Measurements from ENCODE around the gene AP1G2.

GRCh38 chr14:23555882-23556699 lies 11.5 kb downstream of the AP1G2 start, which contains the start of gene THTPA:
- TF ChIP-seq MAZ (IDR thresholded peaks at IDR 0.05; ENCODE audit: borderline replicate concordance, low read depth, low read length) (peak; percentile 72), MAZ (CRISPR knock-in tag; IDR thresholded peaks at IDR 0.05; ENCODE audit: low read depth) (peak; percentile 99), TAF1 (CRISPR knock-in tag; IDR thresholded peaks at IDR 0.05) (peak; percentile 97), CTCF (CRISPR knock-in tag; IDR thresholded peaks at IDR 0.05) (peak; percentile 41), POLR2AphosphoS5 (IDR thresholded peaks at IDR 0.05; ENCODE audit: low read depth, low read length) (peak; percentile 96), REST (IDR thresholded peaks at IDR 0.05; ENCODE audit: borderline replicate concordance in 1 of 2, low read depth in 1 of 2, low read length in 2 of 2) (peak in 1 of 2 experiments; percentile 57; a peak in 1 of 4 replicates), SUZ12 (IDR thresholded peaks at IDR 0.05; ENCODE audit: low read depth, low read length) (peak; percentile 84), MTA1 (CRISPR knock-in tag; IDR thresholded peaks at IDR 0.05; ENCODE audit: borderline replicate concordance) (peak; percentile 98), SP2 (CRISPR knock-in tag; IDR thresholded peaks at IDR 0.05) (peak; percentile 77), NR2F1 (CRISPR knock-in tag; IDR thresholded peaks at IDR 0.05) (peak in 1 of 2 experiments; percentile 40; a peak in 2 of 4 replicates), RAD21 (CRISPR knock-in tag; IDR thresholded peaks at IDR 0.05) (peak; percentile 71), TOE1 (CRISPR knock-in tag; IDR thresholded peaks at IDR 0.05) (peak; percentile 98), ZSCAN5A (CRISPR knock-in tag; IDR thresholded peaks at IDR 0.05; ENCODE audit: borderline replicate concordance) (peak; percentile 89)
- TF ChIP-seq, protein P1, sequence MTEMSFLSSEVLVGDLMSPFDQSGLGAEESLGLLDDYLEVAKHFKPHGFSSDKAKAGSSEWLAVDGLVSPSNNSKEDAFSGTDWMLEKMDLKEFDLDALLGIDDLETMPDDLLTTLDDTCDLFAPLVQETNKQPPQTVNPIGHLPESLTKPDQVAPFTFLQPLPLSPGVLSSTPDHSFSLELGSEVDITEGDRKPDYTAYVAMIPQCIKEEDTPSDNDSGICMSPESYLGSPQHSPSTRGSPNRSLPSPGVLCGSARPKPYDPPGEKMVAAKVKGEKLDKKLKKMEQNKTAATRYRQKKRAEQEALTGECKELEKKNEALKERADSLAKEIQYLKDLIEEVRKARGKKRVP (CRISPR knock-in tag; IDR thresholded peaks at IDR 0.05) = peak in 1 of 2 experiments; percentile 85; a peak in 2 of 4 replicates
- TF ChIP-seq, protein P2, sequence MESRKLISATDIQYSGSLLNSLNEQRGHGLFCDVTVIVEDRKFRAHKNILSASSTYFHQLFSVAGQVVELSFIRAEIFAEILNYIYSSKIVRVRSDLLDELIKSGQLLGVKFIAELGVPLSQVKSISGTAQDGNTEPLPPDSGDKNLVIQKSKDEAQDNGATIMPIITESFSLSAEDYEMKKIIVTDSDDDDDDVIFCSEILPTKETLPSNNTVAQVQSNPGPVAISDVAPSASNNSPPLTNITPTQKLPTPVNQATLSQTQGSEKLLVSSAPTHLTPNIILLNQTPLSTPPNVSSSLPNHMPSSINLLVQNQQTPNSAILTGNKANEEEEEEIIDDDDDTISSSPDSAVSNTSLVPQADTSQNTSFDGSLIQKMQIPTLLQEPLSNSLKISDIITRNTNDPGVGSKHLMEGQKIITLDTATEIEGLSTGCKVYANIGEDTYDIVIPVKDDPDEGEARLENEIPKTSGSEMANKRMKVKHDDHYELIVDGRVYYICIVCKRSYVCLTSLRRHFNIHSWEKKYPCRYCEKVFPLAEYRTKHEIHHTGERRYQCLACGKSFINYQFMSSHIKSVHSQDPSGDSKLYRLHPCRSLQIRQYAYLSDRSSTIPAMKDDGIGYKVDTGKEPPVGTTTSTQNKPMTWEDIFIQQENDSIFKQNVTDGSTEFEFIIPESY (CRISPR knock-in tag; IDR thresholded peaks at IDR 0.05) = peak; percentile 80
